T47D (cell line): Measurements from ENCODE around the gene ARID1B.

ENCODE experiments used
- DNase-seq, 2 experiments: peaks; one replicate each; pipeline versions ENCODE4 v3.0.0 to v3.0.0-alpha.2; 2011 to 2012; ENCODE audit warnings: low read depth in 1 of 2, low spot score in 1 of 2
- JUND ChIP-seq: IDR thresholded peaks from 2 replicates; pipeline ENCODE4 v1.6.1; 2012; ENCODE audit warnings: low read depth
- in situ Hi-C: cut with HindIII; loops from 2 replicates; pipeline ENCODE4 v1.10.0; 2016; ENCODE audit warnings: low sequenced_read_pairs, low pct_unique_long_range_greater_than_20kb

The ARID1B gene

GRCh38 chr6:156878681-156879080 lies 101.5 kb downstream of the ARID1B start:
- DNase-seq = no peak
- in situ Hi-C loops = no loop called here
- no peak for TF ChIP-seq JUND

GRCh38 chr6:156879186-156879585 lies 102.0 kb downstream of the ARID1B start:
- in situ Hi-C loops = no loop called here
- TF ChIP-seq JUND = no peak
- DNase-seq = no peak

- DNase-seq = no peak
- no peak for TF ChIP-seq JUND
- in situ Hi-C loops = no loop called here
These were observed 102.4 kb downstream of the ARID1B start for GRCh38 chr6:156879591-156879990.

GRCh38 chr6:156880913-156881312 lies 103.7 kb downstream of the ARID1B start:
- in situ Hi-C loops = no loop called here
- DNase-seq = no peak
- TF ChIP-seq JUND = no peak

GRCh38 chr6:156881687-156882629 lies 104.8 kb downstream of the ARID1B start:
- TF ChIP-seq JUND = no peak
- DNase-seq = no peak
- in situ Hi-C loops = no loop called here

- no peak for TF ChIP-seq JUND
- in situ Hi-C loops = no loop called here
- peak; percentile 22 to 66 for DNase-seq
These were observed 106.5 kb downstream of the ARID1B start for GRCh38 chr6:156883497-156884252.

- no peak for TF ChIP-seq JUND
- no peak for DNase-seq
- in situ Hi-C loops = no loop called here
These were observed 107.1 kb downstream of the ARID1B start for GRCh38 chr6:156884306-156884705.

GRCh38 chr6:156885562-156885961 lies 108.4 kb downstream of the ARID1B start:
- in situ Hi-C loops = no loop called here
- TF ChIP-seq JUND = no peak
- DNase-seq = no peak

GRCh38 chr6:156886409-156886808 lies 109.2 kb downstream of the ARID1B start:
- in situ Hi-C loops = no loop called here
- no peak for TF ChIP-seq JUND
- DNase-seq = no peak

- TF ChIP-seq JUND = no peak
- DNase-seq = no peak
- in situ Hi-C loops = no loop called here
These were observed 110.6 kb downstream of the ARID1B start for GRCh38 chr6:156887623-156888269.

GRCh38 chr6:156889469-156889868 lies 112.3 kb downstream of the ARID1B start:
- DNase-seq = no peak
- in situ Hi-C loops = no loop called here
- TF ChIP-seq JUND = no peak

- in situ Hi-C loops = no loop called here
- DNase-seq = no peak
- TF ChIP-seq JUND = no peak
These were observed 112.8 kb downstream of the ARID1B start for GRCh38 chr6:156889986-156890385.
